ENCODE measurements around the gene KLHL29.

GRCh38 chr2:23698116-23698693 lies 313.2 kb downstream of the KLHL29 start:
- TF ChIP-seq CTCF (IDR thresholded peaks at IDR 0.05; ENCODE audit: poor library complexity) (no peak), EZH2phosphoT487 (IDR thresholded peaks at IDR 0.05; ENCODE audit: low read depth, severe bottlenecking, unreplicated experiment) (no peak)

Measured in hepatocyte (in vitro differentiated cells).